Activated T-cell treated with anti-CD3 and anti-CD28 coated beads, Interleukin-2, amount 50 U/mL, for 72 hours (primary cell): ENCODE results near the gene PCGF1. TPM values are rescaled to one million over a fixed set of nuclear protein-coding genes. Genes with fewer than 3 reads are reported as not detected.
A peak's percentile ranks its signal among the peaks of the same experiment; 100 is the strongest.
"Not testable (repeated sequence)": the region's sequence is repeated elsewhere in the genome, so short reads cannot be mapped to it uniquely, and the experiment has no call there.

ENCODE experiments used
- ATAC-seq, 2 donors: fragments of 150-1000 bp; cut with Tn5 transposase; replicated peaks in 1 of 2; 2 replicates each; pipeline ENCODE4 v1.10.0; 2021; ENCODE audit warnings: moderate library complexity in 2 of 2, mild to moderate bottlenecking in 1 of 2
- DNase-seq, 2 donors: peaks; one replicate each; pipeline ENCODE4 v3.0.0; 2021 to 2022; ENCODE audit warnings: mixed read lengths in 1 of 2
- H3K27ac Mint-ChIP-seq: one replicate; pipeline ENCODE4 v1.8.0; 2022; ENCODE audit warnings: mild to moderate bottlenecking, moderate library complexity, mixed read lengths
- H3K27me3 Mint-ChIP-seq: one replicate; pipeline ENCODE4 v1.8.0; 2022; ENCODE audit warnings: low read depth, mixed read lengths
- H3K36me3 Mint-ChIP-seq, 2 donors: one replicate each; pipeline ENCODE4 v1.8.0; 2022; ENCODE audit warnings: mixed read lengths in 2 of 2, mild to moderate bottlenecking in 1 of 2; ENCODE audit not compliant: insufficient read depth in 2 of 2
- H3K4me1 Mint-ChIP-seq: one replicate; pipeline ENCODE4 v1.8.0; 2022; ENCODE audit warnings: low read depth, mixed read lengths
- H3K4me3 Mint-ChIP-seq, 2 donors: one replicate each; pipeline ENCODE4 v1.8.0; 2022; ENCODE audit warnings: mild to moderate bottlenecking in 2 of 2, mixed read lengths in 2 of 2, moderate library complexity in 2 of 2
- H3K9me3 Mint-ChIP-seq, 2 donors: one replicate each; pipeline ENCODE4 v1.8.0; 2022; ENCODE audit warnings: mixed read lengths in 2 of 2
- total RNA-seq, 2 donors: library from RNA; stranded (reverse); gene quantifications; one replicate each; pipeline ENCODE4 v1.2.3, GENCODE V29; 2022

Gene PCGF1
- total RNA-seq, 2 donors from 2014 or later, result 46.9 to 63.1 TPM

DNA sequence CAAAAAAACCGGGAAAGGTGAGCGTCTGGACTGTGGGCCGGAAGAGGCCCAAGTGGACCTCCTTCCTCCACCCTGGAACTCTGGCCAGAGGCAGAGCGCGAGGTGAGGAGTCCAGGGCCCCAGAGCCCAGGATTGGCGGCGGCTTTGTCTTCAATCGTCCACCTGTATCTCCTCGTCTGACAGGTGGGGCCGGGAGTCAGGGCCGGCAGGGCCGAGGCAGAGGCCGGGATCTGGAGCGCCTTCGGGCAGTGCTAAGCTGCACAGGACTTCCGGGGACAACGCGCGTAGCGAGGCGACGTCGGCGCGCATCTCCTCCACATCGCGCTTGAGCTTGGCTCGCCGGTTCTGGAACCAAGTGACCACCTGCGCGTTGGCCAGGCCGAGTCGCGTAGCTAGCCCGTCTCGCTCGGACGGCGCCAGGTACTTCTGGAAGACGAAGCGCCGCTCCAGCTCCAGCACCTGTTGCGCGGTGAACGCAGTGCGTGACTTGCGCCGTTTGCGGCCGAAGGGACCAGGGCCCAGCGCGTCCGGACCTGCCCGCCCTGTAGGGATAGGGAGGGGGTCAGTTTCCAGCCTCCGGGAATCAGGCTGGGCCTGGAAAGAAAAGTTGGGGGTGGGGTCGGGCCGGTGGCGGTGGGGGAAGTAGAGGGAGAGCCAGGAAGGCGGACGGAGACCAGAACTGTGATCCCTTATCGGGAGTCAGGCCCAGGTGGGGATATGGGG is 9.6 kb downstream of the PCGF1 start:
- peak overlapping the region; percentile 83 to 93 for H3K4me3 Mint-ChIP-seq

GRCh38 chr2:74496997-74497776 is 10.3 kb downstream of the PCGF1 start:
- ATAC-seq (no peak), DNase-seq (no peak)
- Mint-ChIP-seq H3K36me3 (peaks cover 2 to 3% of the 10 kb centered on the region in 2 donors), H3K4me1 (peaks cover 28% of the 10 kb centered on the region), H3K27ac (no peak overlapping the region), H3K27me3 (peaks cover 46% of the 10 kb centered on the region), H3K9me3 (no peaks in the 10 kb centered on the region), H3K4me3 (peak overlapping the region; percentile 83 to 93)

More for the DNA sequence above, 9.6 kb downstream of the PCGF1 start:
- peaks cover 30% of the 10 kb centered on the region for H3K4me1 Mint-ChIP-seq
- no peak overlapping the region for H3K27ac Mint-ChIP-seq
- H3K27me3 Mint-ChIP-seq, result peaks cover 54% of the 10 kb centered on the region
- peak; percentile 31 to 57 for ATAC-seq
- peak; percentile 34 to 52 for DNase-seq
- H3K9me3 Mint-ChIP-seq, result no peaks in the 10 kb centered on the region
- peaks cover 2 to 3% of the 10 kb centered on the region in 2 donors for H3K36me3 Mint-ChIP-seq

DNA sequence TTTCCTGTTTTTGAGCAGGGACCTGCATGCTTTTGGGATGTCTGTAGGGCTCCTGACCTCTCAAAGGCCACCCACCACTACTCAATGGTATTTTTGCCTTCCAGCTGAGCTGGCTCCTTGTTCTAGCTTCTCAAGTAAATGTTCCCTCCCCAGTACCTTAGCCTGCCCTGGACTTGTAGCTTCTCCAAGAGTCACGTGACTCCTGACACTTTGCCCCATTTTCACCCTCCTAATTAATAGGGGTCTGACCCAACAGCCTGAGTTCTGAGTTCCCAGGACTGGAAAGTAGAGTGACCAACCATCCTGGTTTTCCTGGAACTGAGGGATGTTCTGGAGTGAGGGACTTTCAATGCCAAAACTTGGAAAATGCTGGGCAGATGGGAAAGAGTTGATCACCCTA is 12.1 kb downstream of the PCGF1 start:
- Mint-ChIP-seq H3K27ac (no peak overlapping the region), H3K36me3 (peaks cover 2 to 5% of the 10 kb centered on the region in 2 donors), H3K4me3 (no peak overlapping the region), H3K27me3 (peaks cover 29% of the 10 kb centered on the region), H3K9me3 (no peaks in the 10 kb centered on the region), H3K4me1 (peaks cover 21% of the 10 kb centered on the region)
- no peak for ATAC-seq
- no peak for DNase-seq

GRCh38 chr2:74493546-74493945 is 13.9 kb downstream of the PCGF1 start:
- no peak overlapping the region for H3K27ac Mint-ChIP-seq
- H3K27me3 Mint-ChIP-seq, result peaks cover 13% of the 10 kb centered on the region
- H3K4me1 Mint-ChIP-seq, result peaks cover 13% of the 10 kb centered on the region
- ATAC-seq (no peak), DNase-seq (no peak)
- H3K4me3 Mint-ChIP-seq, result no peak overlapping the region
- peaks cover 2 to 8% of the 10 kb centered on the region in 2 donors for H3K36me3 Mint-ChIP-seq
- H3K9me3 Mint-ChIP-seq, result no peaks in the 10 kb centered on the region

DNA sequence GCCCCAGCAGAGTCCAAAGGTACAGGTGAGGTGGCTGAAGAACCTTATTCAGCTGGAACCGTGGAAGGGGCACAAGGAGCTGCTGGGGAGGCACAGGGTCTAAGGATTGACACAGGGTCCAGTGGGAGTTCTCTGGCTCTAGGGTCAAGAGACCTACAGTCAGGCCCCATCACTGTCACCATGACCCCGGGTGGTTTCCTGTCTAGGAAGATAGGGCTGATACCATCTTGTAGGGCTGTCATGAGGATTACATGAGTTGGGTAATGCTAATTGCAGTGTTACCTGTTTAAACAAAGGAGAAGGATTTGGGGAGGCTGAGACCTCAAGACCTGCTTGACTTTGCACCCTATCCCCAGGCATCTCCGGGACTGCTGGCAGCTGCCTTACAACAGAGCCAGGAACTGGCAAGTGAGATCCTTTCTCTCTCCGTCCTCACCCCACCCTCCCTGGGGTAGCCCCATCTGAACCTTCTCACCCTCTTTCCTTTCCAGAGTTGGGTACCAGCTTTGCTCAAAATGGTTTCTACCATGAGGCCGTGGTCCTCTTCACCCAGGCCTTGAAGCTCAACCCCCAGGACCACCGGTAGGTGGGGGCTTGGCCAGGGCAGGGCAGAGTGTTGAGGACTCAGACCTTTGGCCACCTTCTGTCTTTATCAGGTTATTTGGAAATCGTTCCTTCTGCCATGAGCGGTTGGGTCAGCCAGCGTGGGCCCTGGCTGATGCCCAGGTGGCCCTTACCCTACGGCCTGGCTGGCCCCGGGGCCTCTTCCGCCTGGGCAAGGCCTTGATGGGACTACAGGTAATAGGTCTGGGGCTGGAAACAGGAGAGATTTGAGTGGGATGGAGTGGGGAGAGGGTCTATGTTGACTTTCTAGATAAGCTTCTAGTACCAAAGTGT is 15.6 kb downstream of the PCGF1 start:
- Mint-ChIP-seq H3K4me3 (no peak overlapping the region), H3K27me3 (no peaks in the 10 kb centered on the region), H3K9me3 (no peaks in the 10 kb centered on the region), H3K4me1 (no peaks in the 10 kb centered on the region), H3K36me3 (peaks cover 2 to 5% of the 10 kb centered on the region in 2 donors), H3K27ac (no peak overlapping the region)
- DNase-seq, result no peak
- ATAC-seq, result no peak

DNA sequence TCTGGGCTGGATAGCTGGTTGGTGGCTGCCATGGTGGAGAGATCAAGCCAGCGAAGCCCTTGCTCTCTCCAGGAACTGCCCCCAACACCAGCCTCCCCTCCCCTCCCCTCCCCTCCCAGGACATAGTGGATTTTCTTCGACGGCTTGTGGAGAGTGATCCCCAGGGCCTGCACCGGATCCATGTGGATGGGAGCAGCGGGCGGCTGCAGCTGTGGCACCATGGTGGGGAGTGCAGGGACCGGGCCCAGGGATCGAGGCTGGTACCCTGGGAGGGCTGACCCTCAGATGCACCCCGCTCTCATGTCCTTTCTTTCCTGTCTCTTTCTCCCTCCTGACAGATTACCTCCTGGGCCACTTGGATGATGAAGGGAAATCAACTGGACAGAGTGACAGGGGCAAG is 17.6 kb downstream of the PCGF1 start:
- H3K27ac Mint-ChIP-seq, result no peak overlapping the region
- no peaks in the 10 kb centered on the region for H3K9me3 Mint-ChIP-seq
- no peak for ATAC-seq
- DNase-seq, result no peak
- no peak overlapping the region for H3K4me3 Mint-ChIP-seq
- peaks cover 4 to 12% of the 10 kb centered on the region in 2 donors for H3K36me3 Mint-ChIP-seq
- peaks cover 4% of the 10 kb centered on the region for H3K4me1 Mint-ChIP-seq
- H3K27me3 Mint-ChIP-seq, result no peaks in the 10 kb centered on the region

DNA sequence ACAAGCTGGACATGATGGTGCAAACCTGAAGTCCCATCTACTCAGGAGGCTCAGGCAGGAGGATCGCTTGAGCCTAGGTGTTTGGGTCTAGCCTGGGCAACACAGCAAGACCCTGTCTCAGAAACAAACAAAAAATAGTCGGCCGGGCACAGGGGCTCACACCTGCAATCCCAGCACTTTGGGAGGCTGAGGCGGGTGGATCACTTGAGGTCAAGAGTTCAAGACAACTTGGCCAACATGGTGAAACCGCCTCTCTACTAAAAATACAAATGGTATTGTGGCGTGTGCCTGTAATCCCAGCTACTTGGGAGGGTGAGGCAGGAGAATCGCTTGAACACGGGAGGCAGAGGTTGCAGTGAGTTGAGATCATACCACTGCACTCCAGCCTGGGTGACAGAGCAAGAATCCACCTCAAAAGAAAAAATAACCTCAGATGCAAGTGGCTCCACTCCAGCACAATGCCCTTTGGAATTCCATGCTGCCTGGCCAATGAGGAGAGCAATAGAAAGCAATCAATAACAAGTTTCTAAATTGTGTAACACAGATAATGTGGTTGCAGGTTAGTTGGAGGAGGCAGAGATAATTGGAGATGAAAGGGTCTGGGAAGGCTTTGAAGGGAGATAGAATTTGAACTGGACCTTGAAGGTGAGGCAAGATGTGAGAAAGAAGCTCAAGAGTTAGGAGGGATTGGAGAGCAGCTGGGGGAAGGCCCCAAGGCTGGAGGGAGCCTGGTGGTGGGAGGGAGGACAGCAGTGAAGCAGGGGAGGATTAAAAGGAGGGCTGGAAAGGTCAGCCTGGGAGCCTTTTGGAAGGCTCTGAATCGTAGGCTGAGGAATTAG is 18.6 kb downstream of the PCGF1 start:
- no peak for DNase-seq
- peaks cover 4 to 12% of the 10 kb centered on the region in 2 donors for H3K36me3 Mint-ChIP-seq
- ATAC-seq, result no peak
- peaks cover 11% of the 10 kb centered on the region for H3K4me1 Mint-ChIP-seq
- no peaks in the 10 kb centered on the region for H3K27me3 Mint-ChIP-seq
- H3K27ac Mint-ChIP-seq, result peak overlapping the region; percentile 6
- no peak overlapping the region for H3K4me3 Mint-ChIP-seq
- H3K9me3 Mint-ChIP-seq, result no peaks in the 10 kb centered on the region

DNA sequence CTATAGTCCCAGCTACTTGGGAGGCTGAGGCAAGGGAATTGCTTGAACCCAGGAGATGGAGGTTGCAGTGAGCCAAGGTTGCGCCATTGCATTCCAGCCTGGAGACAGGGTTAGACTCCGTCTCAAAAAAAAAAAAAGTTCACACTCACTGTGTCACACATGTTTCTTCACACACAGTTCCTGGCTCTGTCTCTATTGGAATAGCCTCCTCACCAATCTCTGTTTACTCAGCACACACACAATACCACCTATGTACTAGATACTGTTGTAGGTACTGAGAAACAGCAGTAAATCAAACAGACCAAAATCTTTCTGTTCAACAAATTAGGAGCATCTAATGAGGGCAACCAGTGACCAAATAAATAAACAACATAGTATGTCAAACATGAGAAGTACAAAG is 21.4 kb downstream of the PCGF1 start:
- no peak overlapping the region for H3K27ac Mint-ChIP-seq
- H3K27me3 Mint-ChIP-seq, result no peaks in the 10 kb centered on the region
- peaks cover 2 to 17% of the 10 kb centered on the region in 2 donors for H3K36me3 Mint-ChIP-seq
- DNase-seq (no peak), ATAC-seq (no peak)
- H3K4me1 Mint-ChIP-seq, result peaks cover 21% of the 10 kb centered on the region
- H3K4me3 Mint-ChIP-seq, result no peak overlapping the region
- H3K9me3 Mint-ChIP-seq, result no peaks in the 10 kb centered on the region

DNA sequence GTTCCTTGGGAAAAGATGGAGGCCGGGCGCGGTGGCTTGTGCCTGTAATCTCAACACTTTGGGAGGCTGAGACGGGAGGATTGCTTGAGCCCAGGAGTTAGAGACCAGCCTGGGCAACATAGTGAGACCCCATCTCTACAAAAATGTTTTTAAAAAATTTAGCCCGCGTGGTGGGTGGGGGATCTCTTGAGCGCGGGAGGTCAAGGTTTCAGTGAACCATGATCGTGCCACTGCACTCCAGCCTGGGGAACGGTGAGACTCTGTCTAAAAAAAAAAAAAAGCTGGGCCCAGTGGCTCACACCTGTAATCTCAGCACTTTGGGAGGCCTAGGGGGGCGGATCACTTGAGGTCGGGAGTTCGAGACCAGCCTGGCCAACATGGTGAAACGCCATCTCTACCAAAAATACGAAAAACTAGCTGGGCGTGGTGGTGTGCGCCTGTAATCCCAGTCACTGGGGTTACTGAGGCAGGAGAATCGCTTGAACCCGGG is 23.8 kb downstream of the PCGF1 start:
- not testable (repeated sequence) for H3K9me3 Mint-ChIP-seq, H3K27me3 Mint-ChIP-seq, DNase-seq, ATAC-seq
- H3K27ac Mint-ChIP-seq, result peak overlapping the region; percentile 97
- peaks cover 44% of the 10 kb centered on the region for H3K4me1 Mint-ChIP-seq
- peaks cover 2 to 26% of the 10 kb centered on the region in 2 donors for H3K36me3 Mint-ChIP-seq
- H3K4me3 Mint-ChIP-seq, result peak overlapping the region; percentile 92 to 96

DNA sequence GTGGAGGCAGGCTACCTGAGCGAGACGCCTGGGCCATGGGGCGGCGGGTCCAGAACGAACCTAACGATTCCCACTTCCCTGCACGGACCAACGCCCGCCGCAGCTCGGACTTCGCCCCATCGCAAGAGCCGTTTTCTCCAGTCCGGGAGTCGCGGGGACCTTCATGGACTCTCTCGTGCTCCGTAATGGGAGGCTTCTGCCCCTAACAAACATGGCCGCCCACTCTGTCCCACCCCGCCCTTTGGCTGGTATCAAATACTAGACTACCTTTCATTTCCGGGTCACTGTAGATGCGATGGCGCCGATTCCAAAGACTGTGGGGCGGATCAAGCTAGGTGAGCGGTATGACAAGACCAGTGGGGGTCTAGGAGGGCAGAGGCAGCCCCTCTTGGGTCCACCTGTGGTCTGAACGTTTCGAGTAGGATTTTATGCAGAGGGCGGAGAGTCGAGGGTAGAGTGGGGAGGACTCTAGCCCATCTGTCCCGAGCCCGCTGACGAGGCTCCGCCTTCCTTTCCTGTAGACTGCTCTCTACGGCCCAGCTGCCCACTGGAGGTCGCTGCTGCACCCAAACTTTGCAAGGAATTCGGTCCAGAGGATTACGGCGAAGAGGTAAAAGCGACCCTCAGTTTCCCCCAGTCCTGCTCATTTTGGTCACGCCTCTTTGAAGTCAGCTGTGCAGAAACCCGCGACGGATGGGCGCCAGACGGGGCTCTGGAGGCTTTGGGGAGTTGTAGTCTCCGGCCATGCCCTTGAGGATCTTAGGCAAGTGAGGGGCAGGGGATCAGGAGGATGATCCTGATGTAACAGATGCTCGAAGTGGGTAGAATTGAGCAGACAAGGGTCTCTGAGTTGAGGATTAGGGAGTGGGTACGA is 24.5 kb downstream of the PCGF1 start, which contains the start of the genes CCDC142 and TTC31:
TSS of gene CCDC142 (minus strand) at position 198 of the 874 bp plus-strand sequence. CDS start at position 37, 161 bp downstream.
TSS of gene TTC31 (plus strand) at position 281 of the 874 bp plus-strand sequence. CDS start at position 296, 15 bp downstream.
- peak within 1 kb of the TSS; percentile 97 for H3K27ac Mint-ChIP-seq
- peak within 1 kb of the TSS; percentile 92 to 96 for H3K4me3 Mint-ChIP-seq
- DNase-seq (peak; percentile 93 to 96), ATAC-seq (peak; percentile 93 to 94)
- peaks cover 2 to 26% of the 10 kb centered on the region in 2 donors for H3K36me3 Mint-ChIP-seq
- no peaks in the 10 kb centered on the region for H3K9me3 Mint-ChIP-seq
- H3K27me3 Mint-ChIP-seq, result no peaks in the 10 kb centered on the region
- H3K4me1 Mint-ChIP-seq, result peaks cover 44% of the 10 kb centered on the region
